Parathyroid adenoma (tissue), 2 donors: ENCODE measurements around the gene BTBD10.
"Not testable (repeated sequence)": the region's sequence is repeated elsewhere in the genome, so short reads cannot be mapped to it uniquely, and the experiment has no call there.

Experiments
- H2AFZ ChIP-seq: fragments of 300-600 bp; sonication (generic); one replicate; pipeline ENCODE4 v1.7.0; 2017; ENCODE audit warnings: antibody characterized with exemption, mild to moderate bottlenecking
- H3K27ac ChIP-seq: fragments of 300-600 bp; sonication (generic); one replicate; pipeline ENCODE4 v1.7.0; 2017
- H3K27me3 ChIP-seq: fragments of 300-600 bp; sonication (generic); one replicate; pipeline ENCODE4 v1.7.0; 2017; ENCODE audit warnings: low read length; ENCODE audit not compliant: control insufficient read depth, insufficient read depth
- H3K36me3 ChIP-seq: fragments of 300-600 bp; sonication (generic); one replicate; pipeline ENCODE4 v1.7.0; 2017; ENCODE audit warnings: low read length; ENCODE audit not compliant: control insufficient read depth, insufficient read depth
- H3K4me1 ChIP-seq: fragments of 300-600 bp; sonication (generic); one replicate; pipeline ENCODE4 v1.7.0; 2017; ENCODE audit warnings: control low read depth
- H3K4me2 ChIP-seq: fragments of 300-600 bp; sonication (generic); one replicate; pipeline ENCODE4 v1.7.0; 2017; ENCODE audit warnings: low read length
- H3K4me3 ChIP-seq: fragments of 300-600 bp; sonication (generic); one replicate; pipeline ENCODE4 v1.7.0; 2017; ENCODE audit warnings: low read depth, low read length
- H3K79me2 ChIP-seq: fragments of 300-600 bp; sonication (generic); one replicate; pipeline ENCODE4 v1.7.0; 2017; ENCODE audit warnings: control low read depth
- H3K9ac ChIP-seq: fragments of 300-600 bp; sonication (generic); one replicate; pipeline ENCODE4 v1.7.0; 2017; ENCODE audit warnings: mild to moderate bottlenecking
- H3K9me3 ChIP-seq: fragments of 300-600 bp; sonication (generic); one replicate; pipeline ENCODE4 v1.7.0; 2017; ENCODE audit warnings: low read length; ENCODE audit not compliant: control insufficient read depth
- TF ChIP-seq, protein P1 (sequence below): fragments of 300-600 bp; sonication (generic); IDR thresholded peaks from one replicate; pipeline ENCODE4 v1.7.0; 2017; ENCODE audit warnings: antibody characterized with exemption, mild to moderate bottlenecking
- donor health status: primary hyperparathyroidism.

The BTBD10 gene

DNA sequence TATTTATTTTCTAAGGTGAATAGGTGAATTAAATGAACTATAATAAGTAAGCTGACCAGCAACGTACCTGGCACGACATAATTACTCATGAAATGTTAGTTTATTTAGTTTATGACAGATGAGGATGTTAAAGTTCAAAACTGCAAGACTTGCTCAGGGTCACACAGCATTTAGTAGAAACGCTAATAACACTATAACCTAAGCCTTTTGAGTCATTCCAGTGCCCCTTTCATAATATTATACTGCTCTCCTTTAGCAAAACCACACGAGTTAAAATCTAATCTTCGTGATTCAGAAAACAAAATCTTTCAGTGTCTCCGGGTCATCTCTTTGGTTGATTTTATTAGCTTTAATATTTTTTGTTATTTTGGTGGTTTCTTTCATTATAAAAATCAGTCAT lies 39.6 kb downstream of the BTBD10 start:
- Histone ChIP-seq H3K9me3 (no peaks in the 10 kb centered on the region), H3K79me2 (peaks cover 6% of the 10 kb centered on the region), H3K4me2 (no peak overlapping the region), H2AFZ (no peak overlapping the region), H3K4me3 (no peak overlapping the region), H3K4me1 (no peaks in the 10 kb centered on the region), H3K27me3 (no peaks in the 10 kb centered on the region), H3K27ac (no peak overlapping the region), H3K36me3 (no peaks in the 10 kb centered on the region), H3K9ac (no peak overlapping the region)
- TF ChIP-seq, protein P1, sequence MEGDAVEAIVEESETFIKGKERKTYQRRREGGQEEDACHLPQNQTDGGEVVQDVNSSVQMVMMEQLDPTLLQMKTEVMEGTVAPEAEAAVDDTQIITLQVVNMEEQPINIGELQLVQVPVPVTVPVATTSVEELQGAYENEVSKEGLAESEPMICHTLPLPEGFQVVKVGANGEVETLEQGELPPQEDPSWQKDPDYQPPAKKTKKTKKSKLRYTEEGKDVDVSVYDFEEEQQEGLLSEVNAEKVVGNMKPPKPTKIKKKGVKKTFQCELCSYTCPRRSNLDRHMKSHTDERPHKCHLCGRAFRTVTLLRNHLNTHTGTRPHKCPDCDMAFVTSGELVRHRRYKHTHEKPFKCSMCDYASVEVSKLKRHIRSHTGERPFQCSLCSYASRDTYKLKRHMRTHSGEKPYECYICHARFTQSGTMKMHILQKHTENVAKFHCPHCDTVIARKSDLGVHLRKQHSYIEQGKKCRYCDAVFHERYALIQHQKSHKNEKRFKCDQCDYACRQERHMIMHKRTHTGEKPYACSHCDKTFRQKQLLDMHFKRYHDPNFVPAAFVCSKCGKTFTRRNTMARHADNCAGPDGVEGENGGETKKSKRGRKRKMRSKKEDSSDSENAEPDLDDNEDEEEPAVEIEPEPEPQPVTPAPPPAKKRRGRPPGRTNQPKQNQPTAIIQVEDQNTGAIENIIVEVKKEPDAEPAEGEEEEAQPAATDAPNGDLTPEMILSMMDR: no peak

DNA sequence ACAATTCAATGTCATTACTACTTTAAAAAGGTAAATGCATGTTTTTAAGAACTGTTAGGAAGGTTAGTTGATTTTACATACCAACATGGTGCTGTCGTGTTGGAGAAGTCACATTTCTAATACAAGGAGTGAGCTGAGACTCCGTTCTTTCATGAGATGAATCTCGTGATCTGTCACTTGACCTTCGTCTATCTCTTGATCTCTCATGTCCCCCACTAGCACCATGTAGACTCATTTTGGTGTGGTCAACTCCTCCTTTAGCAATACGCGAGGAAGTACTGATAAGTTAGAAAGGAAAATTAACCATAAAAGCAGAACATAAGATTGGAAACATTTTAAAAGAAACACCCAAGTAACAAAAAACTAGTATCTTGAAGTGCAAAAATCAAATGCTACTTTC lies 41.5 kb downstream of the BTBD10 start:
- H3K9me3 ChIP-seq: no peaks in the 10 kb centered on the region
- no peak overlapping the region for H3K27ac ChIP-seq
- no peak overlapping the region for H2AFZ ChIP-seq
- no peaks in the 10 kb centered on the region for H3K4me1 ChIP-seq
- no peak overlapping the region for H3K4me3 ChIP-seq
- no peaks in the 10 kb centered on the region for H3K27me3 ChIP-seq
- H3K9ac ChIP-seq: no peak overlapping the region
- peaks cover 6% of the 10 kb centered on the region for H3K79me2 ChIP-seq
- TF ChIP-seq, protein P1: no peak
- no peaks in the 10 kb centered on the region for H3K36me3 ChIP-seq
- H3K4me2 ChIP-seq: no peak overlapping the region

DNA sequence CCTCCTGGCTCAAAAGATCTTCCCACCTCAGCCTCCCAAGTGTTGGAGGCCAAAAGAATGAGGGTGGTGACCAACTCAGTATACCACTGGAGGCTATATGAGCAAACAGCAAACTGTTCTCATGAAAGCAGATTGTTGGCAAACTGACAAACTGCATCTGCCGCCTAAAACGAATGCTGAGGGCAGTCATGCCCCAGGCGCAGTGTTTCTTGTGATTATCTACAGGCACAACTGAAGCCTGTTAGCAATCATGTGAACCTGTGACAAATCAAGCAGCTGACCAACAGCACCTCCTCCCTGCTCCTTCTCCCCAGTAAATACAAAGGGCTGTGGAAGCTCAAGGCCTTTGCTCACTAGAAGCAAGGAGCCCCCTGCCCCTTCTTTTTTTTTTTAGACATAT lies 47.8 kb downstream of the BTBD10 start:
- no peaks in the 10 kb centered on the region for H3K79me2 ChIP-seq
- H3K27me3 ChIP-seq: no peaks in the 10 kb centered on the region
- TF ChIP-seq, protein P1: no peak
- no peaks in the 10 kb centered on the region for H3K36me3 ChIP-seq
- H3K4me1 ChIP-seq: no peaks in the 10 kb centered on the region
- H3K9ac ChIP-seq: no peak overlapping the region
- H3K9me3 ChIP-seq: no peaks in the 10 kb centered on the region
- no peak overlapping the region for H2AFZ ChIP-seq
- H3K4me3 ChIP-seq: no peak overlapping the region
- no peak overlapping the region for H3K4me2 ChIP-seq
- H3K27ac ChIP-seq: no peak overlapping the region

DNA sequence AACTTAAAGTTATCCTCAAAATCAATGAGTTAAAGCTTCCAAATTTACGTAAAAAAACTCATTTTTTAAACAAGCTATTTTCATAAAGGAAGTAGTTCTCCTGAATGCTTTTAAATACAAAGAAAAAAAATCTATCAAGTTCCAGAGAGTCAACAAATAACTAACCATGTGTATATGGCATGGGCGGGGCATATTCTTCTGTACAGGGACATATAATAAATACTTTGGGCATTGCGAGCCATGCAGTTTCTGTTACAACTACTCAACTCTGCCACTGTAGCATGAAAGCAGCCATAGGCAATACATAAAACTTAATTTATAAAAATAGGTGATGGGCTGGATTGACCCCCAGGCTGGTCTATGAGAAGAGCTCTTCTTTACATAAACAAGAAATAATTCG lies 57.8 kb downstream of the BTBD10 start:
- Histone ChIP-seq H3K27ac (no peak overlapping the region), H3K9me3 (no peaks in the 10 kb centered on the region), H3K79me2 (no peaks in the 10 kb centered on the region), H3K36me3 (no peaks in the 10 kb centered on the region), H2AFZ (no peak overlapping the region), H3K4me2 (no peak overlapping the region), H3K27me3 (no peaks in the 10 kb centered on the region), H3K4me3 (no peak overlapping the region), H3K9ac (no peak overlapping the region), H3K4me1 (no peaks in the 10 kb centered on the region)
- TF ChIP-seq, protein P1: no peak

DNA sequence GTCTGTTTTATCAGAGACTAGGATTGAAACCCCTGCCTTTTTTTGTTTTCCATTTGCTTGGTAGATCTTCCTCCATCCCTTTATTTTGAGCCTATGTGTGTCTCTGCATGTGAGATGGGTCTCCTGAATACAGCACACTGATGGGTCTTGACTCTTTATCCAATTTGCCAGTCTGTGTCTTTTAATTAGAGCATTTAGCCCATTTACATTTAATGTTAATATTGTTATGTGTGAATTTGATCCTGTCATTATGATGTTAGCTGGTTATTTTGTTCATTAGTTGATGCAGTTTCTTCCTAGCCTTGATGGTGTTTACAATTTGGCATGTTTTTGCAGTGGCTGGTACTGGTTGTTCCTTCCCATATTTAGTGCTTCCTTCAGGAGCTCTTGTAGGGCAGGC lies 64.7 kb downstream of the BTBD10 start:
- H3K27ac ChIP-seq, H3K4me3 ChIP-seq, H3K79me2 ChIP-seq, H3K36me3 ChIP-seq, H3K9me3 ChIP-seq, H3K4me1 ChIP-seq, H2AFZ ChIP-seq, H3K4me2 ChIP-seq, H3K27me3 ChIP-seq, H3K9ac ChIP-seq: not testable (repeated sequence)
